AG04450 (cell line): ENCODE measurements around the gene CLN6. TPM values are rescaled to one million over a fixed set of nuclear protein-coding genes. Genes with fewer than 3 reads are reported as not detected.

Experiments
- CTCF ChIA-PET: fragments of 300-600, 350-600 bp; formaldehyde crosslinking; extraction: SDS; loops from one replicate; lab custom pipeline; 2022; ENCODE audit warnings: antibody characterized with exemption, inconsistent platforms; lab: Charles Lee
- POLR2A ChIA-PET: fragments of 350-600 bp; formaldehyde crosslinking; extraction: SDS; loops from one replicate; lab custom pipeline; 2021; ENCODE audit warnings: antibody characterized with exemption, inconsistent platforms; lab: Yijun Ruan, JAX
- DNase-seq: peaks from one replicate; pipeline ENCODE4 v3.0.0-alpha.2; 2011; ENCODE audit warnings: low read depth, low spot score
- H3K27ac ChIP-seq: one replicate; pipeline ENCODE4 v1.5.1; 2012; ENCODE audit warnings: low read depth, low read length, control low read depth
- H3K27me3 ChIP-seq: one replicate; pipeline ENCODE4 v1.6.0; 2012; ENCODE audit warnings: low read length; ENCODE audit not compliant: control insufficient read depth, insufficient read depth
- H3K4me3 ChIP-seq: 2 replicates; pipeline ENCODE4 v1.5.1; 2011; ENCODE audit warnings: mild to moderate bottlenecking, low read depth, low read length, control low read depth
- H3K9me3 ChIP-seq: 2 replicates; pipeline ENCODE4 v1.5.1; 2012; ENCODE audit warnings: low read length; ENCODE audit not compliant: control insufficient read depth, insufficient read depth
- polyA plus RNA-seq: library from polyadenylated mRNA; depleted of rRNA; stranded (reverse); fragments of >200 nt; gene quantifications from 2 replicates; pipeline ENCODE4 v1.2.3, GENCODE V29; 2011
- TF ChIP-seq, protein P1 (sequence below): IDR thresholded peaks from 2 replicates; pipeline ENCODE4 v1.5.1; 2011; ENCODE audit warnings: low read depth, low read length, control low read depth, inconsistent platforms

Gene CLN6
- polyA plus RNA-seq, 1 experiment, result 13.0 TPM

DNA sequence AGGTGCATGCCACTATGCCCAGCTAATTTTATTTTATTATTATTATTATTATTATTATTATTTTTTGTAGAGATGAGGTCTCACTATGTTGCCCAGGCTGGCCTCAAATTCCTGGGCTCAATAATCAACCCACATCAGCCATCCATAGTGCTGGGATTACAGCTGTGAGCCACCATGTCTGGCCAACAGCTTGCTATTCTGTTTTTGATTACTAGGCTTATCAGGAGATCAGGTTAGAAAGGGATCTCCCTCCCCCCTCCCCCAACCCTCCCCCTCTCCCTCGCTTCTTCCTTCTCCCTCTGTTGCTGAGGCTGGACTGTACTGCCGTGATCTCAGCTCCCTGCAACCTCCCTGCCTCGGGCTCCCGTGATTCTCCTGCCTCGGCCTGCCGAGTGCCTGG lies 8.6 kb downstream of the CLN6 start:
- Histone ChIP-seq H3K9me3 (peaks cover 10% of the 10 kb centered on the region; the same call in 1 of the 2 replicates), H3K4me3 (no peak overlapping the region), H3K27ac (no peak overlapping the region), H3K27me3 (no peaks in the 10 kb centered on the region)
- CTCF ChIA-PET, result interaction anchor here (3.3 kb wide), 1 partner anchor 10 kb away, joined by 21 read pairs; no protein-coding TSS in a partner anchor
- TF ChIP-seq, protein P1, sequence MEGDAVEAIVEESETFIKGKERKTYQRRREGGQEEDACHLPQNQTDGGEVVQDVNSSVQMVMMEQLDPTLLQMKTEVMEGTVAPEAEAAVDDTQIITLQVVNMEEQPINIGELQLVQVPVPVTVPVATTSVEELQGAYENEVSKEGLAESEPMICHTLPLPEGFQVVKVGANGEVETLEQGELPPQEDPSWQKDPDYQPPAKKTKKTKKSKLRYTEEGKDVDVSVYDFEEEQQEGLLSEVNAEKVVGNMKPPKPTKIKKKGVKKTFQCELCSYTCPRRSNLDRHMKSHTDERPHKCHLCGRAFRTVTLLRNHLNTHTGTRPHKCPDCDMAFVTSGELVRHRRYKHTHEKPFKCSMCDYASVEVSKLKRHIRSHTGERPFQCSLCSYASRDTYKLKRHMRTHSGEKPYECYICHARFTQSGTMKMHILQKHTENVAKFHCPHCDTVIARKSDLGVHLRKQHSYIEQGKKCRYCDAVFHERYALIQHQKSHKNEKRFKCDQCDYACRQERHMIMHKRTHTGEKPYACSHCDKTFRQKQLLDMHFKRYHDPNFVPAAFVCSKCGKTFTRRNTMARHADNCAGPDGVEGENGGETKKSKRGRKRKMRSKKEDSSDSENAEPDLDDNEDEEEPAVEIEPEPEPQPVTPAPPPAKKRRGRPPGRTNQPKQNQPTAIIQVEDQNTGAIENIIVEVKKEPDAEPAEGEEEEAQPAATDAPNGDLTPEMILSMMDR, result no peak
- no peak for DNase-seq
- POLR2A ChIA-PET, result no interaction called here

DNA sequence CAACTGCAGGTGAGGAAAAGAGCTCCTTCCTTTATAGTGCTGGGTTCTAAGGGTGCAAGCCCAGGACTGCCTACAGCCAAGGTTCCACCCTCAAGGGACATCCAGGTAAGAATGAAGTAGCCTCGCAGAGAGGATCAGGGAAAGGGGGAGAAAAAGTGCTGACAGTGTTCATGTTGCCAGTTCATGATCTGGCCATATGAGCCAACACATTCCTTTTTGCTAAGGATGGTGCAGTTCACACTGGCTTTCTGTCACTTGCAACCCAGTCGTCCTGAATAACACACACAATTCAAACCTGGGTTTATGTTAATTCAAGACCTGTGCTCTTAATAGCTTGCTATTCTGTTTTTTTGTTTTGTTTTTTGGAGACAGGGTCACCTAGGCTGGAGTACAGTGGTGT lies 9.0 kb downstream of the CLN6 start:
- H3K4me3 ChIP-seq, result no peak overlapping the region
- CTCF ChIA-PET, result interaction anchor here (0.5 to 3.3 kb wide), 2 partner anchors 10 to 20 kb away, joined by 4 to 21 read pairs; no protein-coding TSS in a partner anchor
- POLR2A ChIA-PET, result no interaction called here

DNA sequence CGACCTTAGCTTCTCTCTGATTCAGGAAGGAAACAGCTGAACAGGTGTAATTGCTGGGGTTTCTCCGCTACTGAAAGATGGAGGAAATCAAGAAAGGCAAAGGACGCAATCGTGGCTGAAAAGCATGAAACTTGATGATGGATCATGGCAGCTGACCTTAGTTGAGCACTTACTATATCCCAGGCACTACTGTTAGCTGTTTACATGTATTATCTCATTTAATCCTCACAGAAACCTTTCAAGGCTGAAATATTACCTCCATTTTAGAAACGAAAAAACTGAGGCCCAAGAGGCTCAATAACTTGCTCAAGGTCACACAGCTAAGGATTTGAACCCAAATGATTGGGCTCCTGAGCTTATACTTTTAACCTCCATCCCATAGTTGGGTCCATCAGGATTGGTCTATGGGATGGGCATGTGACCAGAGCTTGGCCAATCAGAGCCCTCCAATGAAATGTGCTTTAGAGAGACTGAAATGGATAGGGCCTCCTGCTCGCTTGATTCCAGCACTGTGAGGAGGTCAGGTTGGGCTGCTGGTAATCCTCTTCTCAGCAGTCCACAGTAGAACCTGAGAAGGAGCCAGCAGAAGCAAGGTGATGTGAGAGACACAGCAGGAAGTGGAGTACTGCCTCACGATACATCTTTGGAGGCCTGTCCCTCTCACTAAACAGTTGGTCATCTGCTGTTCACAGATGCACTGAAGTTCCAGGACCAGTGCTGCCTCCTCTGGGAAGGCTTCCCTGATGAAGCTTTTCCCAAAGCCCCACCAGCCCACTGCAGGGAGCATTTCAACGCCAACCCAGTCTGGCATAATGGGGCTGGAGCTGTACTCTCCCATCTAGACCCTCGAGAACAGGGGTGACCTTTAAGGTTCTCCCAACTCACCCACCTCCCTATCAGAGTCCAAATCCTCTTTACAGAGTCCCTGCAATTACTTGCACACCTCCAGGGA lies 10.4 kb downstream of the CLN6 start:
- Histone ChIP-seq H3K9me3 (peaks cover 10% of the 10 kb centered on the region; the same call in 1 of the 2 replicates), H3K27me3 (no peaks in the 10 kb centered on the region), H3K4me3 (no peak overlapping the region), H3K27ac (no peak overlapping the region)
- TF ChIP-seq, protein P1, result no peak
- CTCF ChIA-PET, result interaction anchor here (0.9 to 3.3 kb wide), 2 partner anchors 9 to 33 kb away, joined by 3 to 21 read pairs; no protein-coding TSS in a partner anchor
- POLR2A ChIA-PET, result no interaction called here
- DNase-seq, result no peak

More for the DNA sequence above, 9.0 kb downstream of the CLN6 start:
- Histone ChIP-seq H3K27me3 (no peaks in the 10 kb centered on the region), H3K9me3 (peaks cover 10% of the 10 kb centered on the region; the same call in 1 of the 2 replicates), H3K27ac (no peak overlapping the region)
- no peak for DNase-seq
- TF ChIP-seq, protein P1, result no peak

DNA sequence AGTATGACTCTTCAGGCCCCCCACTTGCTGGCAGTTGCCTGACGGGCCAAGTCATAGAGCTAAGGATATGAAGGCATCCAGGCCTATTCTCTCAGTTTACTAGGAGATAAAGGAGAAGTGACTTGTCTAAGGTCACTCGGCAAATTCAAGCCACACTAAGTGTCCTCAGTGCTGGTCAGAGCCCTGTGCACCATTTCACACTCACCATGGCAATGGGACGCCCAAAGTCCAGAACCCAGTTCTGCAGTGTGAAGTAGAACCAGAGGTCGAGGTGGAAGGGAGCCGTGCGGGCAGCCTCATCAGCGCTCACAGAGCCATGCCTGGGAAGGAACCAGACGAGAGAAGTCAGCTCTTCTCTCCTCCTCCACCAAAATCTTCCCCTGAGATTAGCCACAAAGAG lies 11.2 kb downstream of the CLN6 start:
- Histone ChIP-seq H3K27me3 (no peaks in the 10 kb centered on the region), H3K9me3 (peaks cover 10% of the 10 kb centered on the region; the same call in 1 of the 2 replicates), H3K4me3 (no peak overlapping the region), H3K27ac (no peak overlapping the region)
- ChIA-PET CTCF (interaction anchor here (0.9 to 3.3 kb wide), 2 partner anchors 8 to 34 kb away, joined by 3 to 21 read pairs; no protein-coding TSS in a partner anchor), POLR2A (no interaction called here)
- TF ChIP-seq, protein P1, result no peak
- DNase-seq, result no peak

DNA sequence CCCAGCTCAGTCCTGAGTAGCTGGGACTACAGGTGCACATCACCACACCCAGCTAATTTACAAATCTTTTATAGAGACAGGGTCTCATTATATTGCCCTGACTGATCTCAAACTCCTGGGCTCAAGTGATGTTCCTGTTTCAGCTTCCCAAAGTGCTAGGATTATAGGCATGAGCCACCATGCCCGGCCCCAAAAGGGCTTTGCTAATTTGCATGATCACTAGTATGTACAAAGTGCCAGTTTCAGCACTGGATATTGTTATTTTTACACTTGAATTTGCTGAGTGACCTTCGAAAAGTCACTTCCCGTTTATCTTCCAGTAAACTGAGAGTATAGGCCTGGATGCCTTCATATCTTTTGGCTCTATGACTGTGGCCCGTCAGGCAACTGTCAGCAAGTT lies 12.2 kb downstream of the CLN6 start:
- ChIA-PET POLR2A (no interaction called here), CTCF (no interaction called here)
- peaks cover 8% of the 10 kb centered on the region; the same call in 1 of the 2 replicates for H3K9me3 ChIP-seq

More for the DNA sequence above, 12.2 kb downstream of the CLN6 start:
- TF ChIP-seq, protein P1, result no peak
- Histone ChIP-seq H3K27ac (no peak overlapping the region), H3K4me3 (no peak overlapping the region), H3K27me3 (no peaks in the 10 kb centered on the region)
- DNase-seq, result no peak
